ENCODE measurements around the gene FAM81A. TPM values are rescaled to one million over a fixed set of nuclear protein-coding genes. Genes with fewer than 3 reads are reported as not detected.

FAM81A gene
- total RNA-seq, 1 donor from 2014 or later = 0.41 TPM

DNA sequence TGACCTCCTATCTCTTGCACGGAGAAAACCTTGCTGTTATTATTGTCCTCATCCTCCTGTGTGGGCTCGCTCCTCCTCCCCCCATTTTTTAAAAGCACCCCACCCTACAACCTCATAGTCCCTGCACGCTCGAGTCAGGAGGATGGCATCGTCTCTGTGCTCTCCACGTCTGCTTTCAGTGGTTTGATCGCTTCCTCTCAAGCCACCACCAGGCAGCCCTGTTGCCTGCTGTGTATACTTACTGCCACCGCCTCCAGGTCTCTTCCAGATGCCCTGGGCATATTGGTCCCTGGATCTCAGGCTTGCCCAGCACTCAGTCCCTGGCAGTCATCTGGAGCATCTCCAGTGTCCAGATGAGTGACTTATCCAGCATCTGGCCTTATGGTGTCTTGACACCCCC lies 131.5 kb downstream of the FAM81A start:
- DNase-seq (ENCODE audit: low spot score) = no peak
- no peaks in the 10 kb centered on the region for H4K20me1 ChIP-seq (ENCODE audit: low read depth)
- no peaks in the 10 kb centered on the region for H3K79me2 ChIP-seq (ENCODE audit: low read depth)
- Mint-ChIP-seq H3K27ac (no peak overlapping the region), H3K9me3 (peaks cover 3% of the 10 kb centered on the region), H3K27me3 (ENCODE audit: insufficient read depth, low read depth) (no peaks in the 10 kb centered on the region), H3K4me3 (no peak overlapping the region), H3K36me3 (no peaks in the 10 kb centered on the region), H3K4me1 (no peaks in the 10 kb centered on the region)
- no peak for TF ChIP-seq EZH2phosphoT487 (IDR thresholded peaks at IDR 0.05)
- TF ChIP-seq EZH2 (IDR thresholded peaks at IDR 0.05) = no peak
- TF ChIP-seq, protein P1, sequence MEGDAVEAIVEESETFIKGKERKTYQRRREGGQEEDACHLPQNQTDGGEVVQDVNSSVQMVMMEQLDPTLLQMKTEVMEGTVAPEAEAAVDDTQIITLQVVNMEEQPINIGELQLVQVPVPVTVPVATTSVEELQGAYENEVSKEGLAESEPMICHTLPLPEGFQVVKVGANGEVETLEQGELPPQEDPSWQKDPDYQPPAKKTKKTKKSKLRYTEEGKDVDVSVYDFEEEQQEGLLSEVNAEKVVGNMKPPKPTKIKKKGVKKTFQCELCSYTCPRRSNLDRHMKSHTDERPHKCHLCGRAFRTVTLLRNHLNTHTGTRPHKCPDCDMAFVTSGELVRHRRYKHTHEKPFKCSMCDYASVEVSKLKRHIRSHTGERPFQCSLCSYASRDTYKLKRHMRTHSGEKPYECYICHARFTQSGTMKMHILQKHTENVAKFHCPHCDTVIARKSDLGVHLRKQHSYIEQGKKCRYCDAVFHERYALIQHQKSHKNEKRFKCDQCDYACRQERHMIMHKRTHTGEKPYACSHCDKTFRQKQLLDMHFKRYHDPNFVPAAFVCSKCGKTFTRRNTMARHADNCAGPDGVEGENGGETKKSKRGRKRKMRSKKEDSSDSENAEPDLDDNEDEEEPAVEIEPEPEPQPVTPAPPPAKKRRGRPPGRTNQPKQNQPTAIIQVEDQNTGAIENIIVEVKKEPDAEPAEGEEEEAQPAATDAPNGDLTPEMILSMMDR (IDR thresholded peaks at IDR 0.05) = no peak
- no peak overlapping the region for H3K4me3 ChIP-seq
- H3K4me2 ChIP-seq = no peak overlapping the region
- no peaks in the 10 kb centered on the region for H3F3A ChIP-seq (ENCODE audit: low read depth)
- H3K9ac ChIP-seq = no peak overlapping the region
- H3K4me1 ChIP-seq = no peaks in the 10 kb centered on the region
- H2AFZ ChIP-seq (replicated peaks) = no peak overlapping the region
- no peaks in the 10 kb centered on the region for H3K27me3 ChIP-seq
- H3K27ac ChIP-seq = no peak overlapping the region
- no peaks in the 10 kb centered on the region for H3K36me3 ChIP-seq
- no peaks in the 10 kb centered on the region for H3K9me3 ChIP-seq (ENCODE audit: low read depth)

GRCh38 chr15:59570315-59570714 lies 132.3 kb downstream of the FAM81A start:
- no peaks in the 10 kb centered on the region for H3K27me3 Mint-ChIP-seq (ENCODE audit: insufficient read depth, low read depth)
- no peak overlapping the region for H3K4me3 Mint-ChIP-seq
- no peaks in the 10 kb centered on the region for H3K36me3 ChIP-seq
- H3K9ac ChIP-seq = no peak overlapping the region
- H3K36me3 Mint-ChIP-seq = no peaks in the 10 kb centered on the region
- H4K20me1 ChIP-seq (ENCODE audit: low read depth) = no peaks in the 10 kb centered on the region
- no peak overlapping the region for H3K27ac Mint-ChIP-seq
- H3K9me3 Mint-ChIP-seq = peaks cover 2% of the 10 kb centered on the region
- no peak for DNase-seq (ENCODE audit: low spot score)
- H3K4me2 ChIP-seq = no peak overlapping the region
- H3K4me1 ChIP-seq = peaks cover 5% of the 10 kb centered on the region
- no peaks in the 10 kb centered on the region for H3K9me3 ChIP-seq (ENCODE audit: low read depth)
- TF ChIP-seq, protein P1 (IDR thresholded peaks at IDR 0.05) = no peak
- TF ChIP-seq EZH2 (IDR thresholded peaks at IDR 0.05) (no peak), EZH2phosphoT487 (IDR thresholded peaks at IDR 0.05) (no peak)
- H3K79me2 ChIP-seq (ENCODE audit: low read depth) = no peaks in the 10 kb centered on the region
- no peaks in the 10 kb centered on the region for H3K4me1 Mint-ChIP-seq
- no peaks in the 10 kb centered on the region for H3K27me3 ChIP-seq
- H3F3A ChIP-seq (ENCODE audit: low read depth) = no peaks in the 10 kb centered on the region
- H2AFZ ChIP-seq (replicated peaks) = no peak overlapping the region
- H3K27ac ChIP-seq = no peak overlapping the region
- H3K4me3 ChIP-seq = no peak overlapping the region

- Histone ChIP-seq H2AFZ (replicated peaks) (no peak overlapping the region), H3K4me2 (no peak overlapping the region), H3K27me3 (no peaks in the 10 kb centered on the region), H4K20me1 (ENCODE audit: low read depth) (no peaks in the 10 kb centered on the region), H3K79me2 (ENCODE audit: low read depth) (no peaks in the 10 kb centered on the region), H3K4me1 (peaks cover 5% of the 10 kb centered on the region), H3K36me3 (no peaks in the 10 kb centered on the region), H3K4me3 (no peak overlapping the region), H3F3A (ENCODE audit: low read depth) (no peaks in the 10 kb centered on the region), H3K9ac (no peak overlapping the region), H3K27ac (no peak overlapping the region), H3K9me3 (ENCODE audit: low read depth) (no peaks in the 10 kb centered on the region)
- Mint-ChIP-seq H3K36me3 (no peaks in the 10 kb centered on the region), H3K27ac (no peak overlapping the region), H3K9me3 (no peaks in the 10 kb centered on the region), H3K4me1 (no peaks in the 10 kb centered on the region), H3K4me3 (no peak overlapping the region), H3K27me3 (ENCODE audit: insufficient read depth, low read depth) (no peaks in the 10 kb centered on the region)
- no peak for DNase-seq (ENCODE audit: low spot score)
- TF ChIP-seq, protein P1 (IDR thresholded peaks at IDR 0.05) = no peak
- TF ChIP-seq EZH2phosphoT487 (IDR thresholded peaks at IDR 0.05) = no peak
- TF ChIP-seq EZH2 (IDR thresholded peaks at IDR 0.05) = no peak
Measured at GRCh38 chr15:59571606-59572005, 133.6 kb downstream of the FAM81A start.

Small RNA genes lying within 50 kb of the gene (small RNA-seq; reads per million reads assigned to genes)
- not detected for gene RF00019

Other genes with a start within 250 kb of the FAM81A start
- not detected in 2 replicates for gene LDHAL6B, start 231.3 kb upstream of the FAM81A start, total RNA-seq (ENCODE audit: low replicate concordance)
- gene MYO1E, start 65.3 kb upstream of the FAM81A start, total RNA-seq (ENCODE audit: low replicate concordance) = 39.9 and 49.7 TPM in 2 replicates
- gene GCNT3, start 173.6 kb downstream of the FAM81A start, total RNA-seq (ENCODE audit: low replicate concordance) = not detected in 2 replicates
- gene GTF2A2, start 219.3 kb downstream of the FAM81A start, total RNA-seq (ENCODE audit: low replicate concordance) = 57.9 and 83.1 TPM in 2 replicates